Neuron (in vitro differentiated cells): ENCODE data around the gene DDX31.

Experiments
- H2AFZ ChIP-seq: one replicate; pipeline ENCODE4 v1.6.1; 2013; ENCODE audit warnings: low read depth, mild to moderate bottlenecking, inconsistent platforms, low read length, moderate library complexity
- H3K27me3 ChIP-seq: one replicate; pipeline ENCODE4 v1.6.1; 2013; ENCODE audit warnings: low read length; ENCODE audit not compliant: insufficient read depth
- H3K36me3 ChIP-seq: one replicate; pipeline ENCODE4 v1.6.1; 2013; ENCODE audit warnings: low read length; ENCODE audit not compliant: insufficient read depth
- H3K4me1 ChIP-seq: one replicate; pipeline ENCODE4 v1.6.1; 2013; ENCODE audit warnings: low read length; ENCODE audit not compliant: insufficient read depth
- H3K4me3 ChIP-seq: 2 replicates; pipeline ENCODE4 v1.5.1; 2013; ENCODE audit warnings: mild to moderate bottlenecking, low read length, moderate library complexity
- H3K9me3 ChIP-seq: one replicate; pipeline ENCODE4 v1.6.1; 2013; ENCODE audit warnings: low read length

Gene DDX31

GRCh38 chr9:132669319-132669697, 475 bp downstream of the DDX31 start:
- Histone ChIP-seq H3K36me3 (peaks cover 4% of the 10 kb centered on the region), H3K4me3 (peak overlapping the region; percentile 97)

DNA sequence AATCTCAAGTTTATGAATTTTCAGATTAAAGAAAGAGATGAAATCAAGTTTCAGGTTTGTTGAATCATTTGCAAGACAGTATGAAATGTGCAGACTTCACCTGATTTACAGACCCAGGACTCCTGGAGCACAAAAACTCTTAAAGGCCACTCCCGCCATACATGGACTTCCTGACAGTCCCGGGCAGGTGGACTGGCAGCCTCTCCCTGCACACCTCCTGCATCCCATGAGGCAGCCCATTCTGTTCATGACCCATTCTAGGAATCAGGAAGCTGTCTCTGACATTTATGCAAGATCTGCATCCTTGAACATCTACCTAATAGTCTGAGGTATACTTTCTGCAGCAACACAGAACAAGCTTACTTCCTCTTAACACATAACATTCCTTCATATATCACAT, 5.9 kb downstream of the DDX31 start:
- no peaks in the 10 kb centered on the region for H3K27me3 ChIP-seq
- no peak overlapping the region for H2AFZ ChIP-seq
- H3K4me1 ChIP-seq, result peaks cover 7% of the 10 kb centered on the region
- H3K4me3 ChIP-seq, result no peak overlapping the region
- no peaks in the 10 kb centered on the region for H3K9me3 ChIP-seq
- H3K36me3 ChIP-seq, result peaks cover 34% of the 10 kb centered on the region

More at GRCh38 chr9:132669319-132669697, 475 bp downstream of the DDX31 start:
- peaks cover 17% of the 10 kb centered on the region for H3K4me1 ChIP-seq
- peak overlapping the region; percentile 49 for H2AFZ ChIP-seq
- H3K9me3 ChIP-seq, result no peaks in the 10 kb centered on the region
- no peaks in the 10 kb centered on the region for H3K27me3 ChIP-seq

DNA sequence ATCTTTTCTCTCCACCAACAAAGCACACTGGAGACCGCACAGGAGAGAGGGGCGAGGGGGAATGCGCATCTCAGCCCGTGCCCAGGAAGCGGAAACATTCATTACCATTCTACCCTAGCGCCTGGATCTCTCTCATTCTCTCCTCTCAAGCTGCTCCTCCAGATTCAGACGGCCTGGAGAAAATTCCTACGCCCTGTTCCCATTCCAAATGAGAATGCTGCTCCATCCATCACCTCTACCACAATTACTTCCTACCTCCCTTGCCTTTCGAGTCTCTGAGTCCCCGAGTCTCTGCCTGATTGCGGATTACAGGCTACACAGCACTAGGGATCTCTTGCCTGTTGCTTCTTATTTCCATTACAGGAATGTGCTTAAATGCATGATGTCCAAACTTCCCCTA, 6.7 kb downstream of the DDX31 start:
- Histone ChIP-seq H3K4me1 (peaks cover 7% of the 10 kb centered on the region), H2AFZ (no peak overlapping the region), H3K4me3 (no peak overlapping the region), H3K9me3 (no peaks in the 10 kb centered on the region), H3K27me3 (no peaks in the 10 kb centered on the region), H3K36me3 (peaks cover 40% of the 10 kb centered on the region)

DNA sequence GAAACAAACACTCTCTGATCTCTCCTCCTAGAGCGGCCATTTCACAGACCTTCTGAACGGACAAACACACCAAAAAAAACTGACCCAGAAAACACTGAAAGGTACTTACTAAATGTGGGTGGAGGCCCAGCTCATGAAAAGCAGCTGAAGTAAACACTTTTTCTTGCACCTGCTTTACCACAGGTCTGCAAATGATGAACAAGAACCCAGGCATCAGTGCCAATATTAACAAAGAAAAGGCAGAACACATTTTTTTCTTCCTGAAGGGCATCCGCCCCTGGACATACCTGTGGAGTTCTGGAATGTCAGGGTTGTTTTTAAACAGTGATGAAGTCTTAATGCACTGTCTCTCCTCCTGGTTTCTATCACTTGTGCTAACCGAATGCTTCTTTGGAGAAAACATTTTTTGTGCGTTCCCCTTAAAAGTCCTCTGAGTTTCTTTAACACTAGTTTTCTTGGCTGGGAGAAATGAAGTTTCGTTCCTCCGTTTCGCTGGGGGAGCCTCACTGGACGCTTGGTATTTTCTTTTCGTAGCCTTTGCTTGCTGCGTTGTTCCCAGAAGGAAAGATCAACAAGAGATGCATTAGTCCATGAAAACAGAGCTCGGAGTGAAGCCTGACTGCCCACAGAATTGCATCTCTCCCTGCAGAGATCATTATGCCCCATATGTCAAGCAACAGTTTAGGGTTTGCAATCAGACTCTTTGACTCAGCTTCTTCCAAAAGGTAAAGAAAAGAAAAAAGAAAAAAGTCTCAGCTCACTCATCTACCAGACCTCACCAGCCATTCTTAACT, 7.4 kb downstream of the DDX31 start:
- Histone ChIP-seq H3K36me3 (peaks cover 47% of the 10 kb centered on the region), H3K4me3 (no peak overlapping the region)

DNA sequence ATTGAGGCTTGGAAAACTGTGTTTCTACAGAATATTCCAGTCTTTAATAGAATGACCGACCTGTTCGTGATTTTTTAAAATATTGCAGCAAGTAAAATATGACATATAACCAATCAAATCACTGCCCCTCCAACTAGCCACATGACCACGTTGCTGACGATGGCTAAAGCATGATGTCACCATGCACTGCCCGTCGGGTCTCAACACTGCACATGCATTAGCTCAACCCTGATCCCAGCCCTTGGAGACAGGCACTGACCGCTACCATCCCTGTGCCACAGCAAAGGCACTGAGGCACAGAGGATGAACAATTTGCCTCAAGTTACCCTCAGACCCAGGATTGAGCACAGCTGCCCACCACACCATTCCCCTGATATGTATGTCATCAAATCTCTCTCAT, 13.5 kb downstream of the DDX31 start:
- no peaks in the 10 kb centered on the region for H3K4me1 ChIP-seq
- no peak overlapping the region for H2AFZ ChIP-seq
- no peak overlapping the region for H3K4me3 ChIP-seq
- H3K27me3 ChIP-seq, result no peaks in the 10 kb centered on the region
- H3K36me3 ChIP-seq, result peaks cover 57% of the 10 kb centered on the region
- no peaks in the 10 kb centered on the region for H3K9me3 ChIP-seq

More for the DNA sequence above, 7.4 kb downstream of the DDX31 start:
- H3K27me3 ChIP-seq, result no peaks in the 10 kb centered on the region
- peaks cover 7% of the 10 kb centered on the region for H3K4me1 ChIP-seq
- no peaks in the 10 kb centered on the region for H3K9me3 ChIP-seq
- no peak overlapping the region for H2AFZ ChIP-seq

- Histone ChIP-seq H3K36me3 (peaks cover 61% of the 10 kb centered on the region), H3K4me3 (no peak overlapping the region), H3K9me3 (no peaks in the 10 kb centered on the region), H2AFZ (no peak overlapping the region), H3K27me3 (no peaks in the 10 kb centered on the region), H3K4me1 (no peaks in the 10 kb centered on the region)
Observed at GRCh38 chr9:132651259-132651658, 18.5 kb downstream of the DDX31 start.

DNA sequence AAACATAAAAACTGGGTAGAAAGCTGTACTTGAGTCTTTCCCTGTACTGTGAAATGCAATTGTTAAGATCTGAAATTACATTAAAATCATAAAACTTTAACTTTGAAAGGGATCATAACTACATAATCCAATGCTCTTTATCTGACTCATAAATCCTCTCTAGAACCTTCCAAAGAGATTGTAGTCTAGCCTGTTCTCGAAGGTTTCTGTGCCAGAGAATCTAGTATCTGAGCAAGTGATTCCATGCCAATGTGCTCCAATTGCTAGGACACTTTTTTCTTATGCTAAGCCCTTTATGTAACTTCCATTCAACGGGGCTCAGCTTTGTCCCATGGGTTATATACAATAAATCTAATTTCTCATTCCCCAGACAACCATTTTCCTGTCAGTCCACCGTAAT, 21.1 kb downstream of the DDX31 start:
- Histone ChIP-seq H3K4me1 (no peaks in the 10 kb centered on the region), H3K36me3 (peaks cover 75% of the 10 kb centered on the region), H3K9me3 (no peaks in the 10 kb centered on the region), H3K27me3 (no peaks in the 10 kb centered on the region), H2AFZ (no peak overlapping the region), H3K4me3 (no peak overlapping the region)

GRCh38 chr9:132648283-132648682, 21.5 kb downstream of the DDX31 start:
- Histone ChIP-seq H3K36me3 (peaks cover 79% of the 10 kb centered on the region), H3K4me3 (no peak overlapping the region)

GRCh38 chr9:132647806-132648205, 22.0 kb downstream of the DDX31 start:
- no peaks in the 10 kb centered on the region for H3K9me3 ChIP-seq
- H3K4me3 ChIP-seq, result no peak overlapping the region
- no peak overlapping the region for H2AFZ ChIP-seq
- no peaks in the 10 kb centered on the region for H3K27me3 ChIP-seq
- H3K4me1 ChIP-seq, result no peaks in the 10 kb centered on the region
- H3K36me3 ChIP-seq, result peaks cover 84% of the 10 kb centered on the region

More at GRCh38 chr9:132648283-132648682, 21.5 kb downstream of the DDX31 start:
- no peaks in the 10 kb centered on the region for H3K27me3 ChIP-seq
- H3K9me3 ChIP-seq, result no peaks in the 10 kb centered on the region
- H3K4me1 ChIP-seq, result no peaks in the 10 kb centered on the region
- H2AFZ ChIP-seq, result no peak overlapping the region

DNA sequence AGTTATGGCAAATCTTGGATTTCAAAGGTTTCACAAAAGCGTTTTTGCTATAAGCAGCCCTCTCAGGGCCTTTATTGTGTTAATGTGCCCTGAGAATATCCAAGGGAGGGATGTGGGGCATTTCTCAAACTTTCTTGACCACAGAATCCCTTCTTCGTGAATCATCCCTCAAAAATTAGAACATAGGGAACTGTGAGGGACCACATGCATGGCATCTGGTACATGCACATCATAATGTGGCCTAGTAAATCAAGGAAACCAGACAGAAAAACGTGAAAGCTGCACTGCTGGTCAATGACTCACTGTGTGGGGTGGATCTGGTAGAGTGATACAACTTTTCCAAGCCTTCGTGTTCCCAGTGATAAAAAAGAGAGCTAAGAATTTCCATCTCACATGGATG, 22.4 kb downstream of the DDX31 start:
- H3K36me3 ChIP-seq, result peaks cover 84% of the 10 kb centered on the region

GRCh38 chr9:132646726-132647125, 23.1 kb downstream of the DDX31 start:
- Histone ChIP-seq H3K4me3 (no peak overlapping the region), H3K4me1 (no peaks in the 10 kb centered on the region), H3K36me3 (peaks cover 87% of the 10 kb centered on the region), H3K27me3 (no peaks in the 10 kb centered on the region), H3K9me3 (no peaks in the 10 kb centered on the region), H2AFZ (no peak overlapping the region)

More for the DNA sequence above, 22.4 kb downstream of the DDX31 start:
- Histone ChIP-seq H3K4me3 (no peak overlapping the region), H3K27me3 (no peaks in the 10 kb centered on the region), H2AFZ (no peak overlapping the region), H3K4me1 (no peaks in the 10 kb centered on the region), H3K9me3 (no peaks in the 10 kb centered on the region)

GRCh38 chr9:132645711-132646110, 24.1 kb downstream of the DDX31 start:
- Histone ChIP-seq H3K4me3 (no peak overlapping the region), H3K9me3 (no peaks in the 10 kb centered on the region), H3K27me3 (no peaks in the 10 kb centered on the region), H2AFZ (no peak overlapping the region), H3K36me3 (peaks cover 94% of the 10 kb centered on the region), H3K4me1 (no peaks in the 10 kb centered on the region)

DNA sequence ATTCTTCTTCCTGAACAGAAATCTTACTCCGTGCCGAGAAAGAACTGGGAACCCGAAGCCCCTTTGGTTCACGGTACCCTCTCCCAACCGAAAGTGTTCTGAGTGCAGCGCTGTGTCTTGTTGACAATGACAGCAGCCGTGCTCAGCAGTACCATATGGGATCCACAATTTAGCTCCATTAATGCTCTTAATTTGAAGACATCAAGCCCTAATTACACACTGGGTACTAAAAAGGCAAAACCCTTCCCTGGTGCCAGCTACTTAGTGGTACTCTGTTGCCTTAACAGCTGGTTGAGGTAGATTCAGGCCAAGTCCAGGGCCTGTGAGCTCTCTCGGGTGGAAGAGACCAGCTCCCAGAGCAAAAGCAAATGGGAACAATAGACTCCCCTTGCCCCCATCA, 24.5 kb downstream of the DDX31 start:
- Histone ChIP-seq H2AFZ (no peak overlapping the region), H3K4me1 (no peaks in the 10 kb centered on the region), H3K9me3 (no peaks in the 10 kb centered on the region), H3K27me3 (no peaks in the 10 kb centered on the region), H3K36me3 (peaks cover 94% of the 10 kb centered on the region), H3K4me3 (no peak overlapping the region)

DNA sequence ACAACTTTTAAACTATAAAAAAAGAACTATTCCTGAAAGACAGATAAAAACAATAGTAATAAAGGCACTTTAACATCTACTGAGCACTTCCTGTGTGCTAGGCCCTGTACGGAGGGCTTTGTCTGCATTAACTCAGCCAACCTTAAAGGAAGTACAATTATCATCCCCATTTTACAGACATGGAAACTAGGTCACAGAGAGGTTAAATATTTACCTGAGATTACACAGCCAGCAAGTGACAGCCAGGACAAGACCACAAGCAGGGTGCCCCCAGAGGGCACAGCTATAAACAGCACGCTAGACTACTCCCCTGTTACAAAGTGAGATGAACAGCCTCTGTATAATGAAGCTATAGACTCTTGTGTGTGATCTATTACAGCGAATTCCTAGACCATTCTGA, 25.5 kb downstream of the DDX31 start:
- H3K36me3 ChIP-seq, result peaks cover 91% of the 10 kb centered on the region
- H3K27me3 ChIP-seq, result no peaks in the 10 kb centered on the region
- H3K9me3 ChIP-seq, result no peaks in the 10 kb centered on the region
- H2AFZ ChIP-seq, result no peak overlapping the region
- H3K4me1 ChIP-seq, result no peaks in the 10 kb centered on the region
- no peak overlapping the region for H3K4me3 ChIP-seq
